Jurkat, Clone E6-1 (cell line): ENCODE data around the gene ZNF460.
"Not testable (repeated sequence)": the region's sequence is repeated elsewhere in the genome, so short reads cannot be mapped to it uniquely, and the experiment has no call there.

Source experiments
- DNase-seq: peaks from one replicate; pipeline ENCODE4 v3.0.0-alpha.2; 2011; ENCODE audit warnings: low read depth, low spot score
- H3K4me3 ChIP-seq: 2 replicates; pipeline ENCODE4 v1.5.1; 2011; ENCODE audit warnings: mild to moderate bottlenecking, low read length, control low read depth, moderate library complexity

ZNF460 gene

DNA sequence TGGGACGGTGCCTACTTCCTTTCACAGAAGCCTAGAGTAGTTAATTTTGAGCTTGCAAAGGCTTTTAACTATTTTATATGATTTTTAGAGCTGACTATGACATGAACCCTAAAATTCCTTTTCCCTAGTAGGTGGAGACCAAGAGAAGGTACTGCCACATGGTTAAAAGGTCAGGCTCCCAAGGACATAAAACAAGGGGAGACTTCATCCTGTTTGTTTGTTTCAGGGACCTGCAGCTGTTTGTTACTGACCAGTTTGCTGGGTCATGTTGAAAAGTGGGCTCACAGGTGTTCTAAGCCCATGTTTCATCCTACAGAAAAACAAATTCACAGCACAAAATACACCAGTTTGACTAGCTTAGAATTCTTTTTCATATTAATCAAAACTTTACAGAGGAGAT, 3.9 kb upstream of the ZNF460 start:
- DNase-seq = no peak
- H3K4me3 ChIP-seq = no peak overlapping the region

DNA sequence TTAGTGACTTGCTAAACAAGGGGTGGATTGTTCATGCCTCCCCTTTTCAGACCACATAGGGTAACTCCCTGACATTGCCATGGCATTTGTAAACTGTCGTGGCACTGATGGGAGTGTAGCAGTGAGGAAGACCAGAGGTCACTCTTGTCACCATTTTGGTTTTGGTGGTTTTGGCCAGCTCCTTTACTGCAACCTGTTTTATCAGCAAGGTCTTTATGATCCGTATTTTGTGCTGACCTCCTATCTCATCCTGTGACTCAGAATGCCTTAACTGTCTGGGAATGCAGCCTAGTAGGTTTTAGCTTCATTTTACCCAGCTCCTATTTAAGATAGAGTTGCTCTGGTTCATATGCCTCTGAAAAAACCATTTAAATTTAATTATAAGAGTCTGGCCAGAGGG, 1.8 kb upstream of the ZNF460 start:
- H3K4me3 ChIP-seq, DNase-seq: not testable (repeated sequence)

- peak; percentile 91 for DNase-seq
- peak overlapping the region; percentile 91 for H3K4me3 ChIP-seq
Observed at GRCh38 chr19:57279418-57280164, 694 bp upstream of the ZNF460 start.

GRCh38 chr19:57280962-57281400, 696 bp downstream of the ZNF460 start:
- H3K4me3 ChIP-seq = peak overlapping the region; percentile 91
- DNase-seq = peak; percentile 27

DNA sequence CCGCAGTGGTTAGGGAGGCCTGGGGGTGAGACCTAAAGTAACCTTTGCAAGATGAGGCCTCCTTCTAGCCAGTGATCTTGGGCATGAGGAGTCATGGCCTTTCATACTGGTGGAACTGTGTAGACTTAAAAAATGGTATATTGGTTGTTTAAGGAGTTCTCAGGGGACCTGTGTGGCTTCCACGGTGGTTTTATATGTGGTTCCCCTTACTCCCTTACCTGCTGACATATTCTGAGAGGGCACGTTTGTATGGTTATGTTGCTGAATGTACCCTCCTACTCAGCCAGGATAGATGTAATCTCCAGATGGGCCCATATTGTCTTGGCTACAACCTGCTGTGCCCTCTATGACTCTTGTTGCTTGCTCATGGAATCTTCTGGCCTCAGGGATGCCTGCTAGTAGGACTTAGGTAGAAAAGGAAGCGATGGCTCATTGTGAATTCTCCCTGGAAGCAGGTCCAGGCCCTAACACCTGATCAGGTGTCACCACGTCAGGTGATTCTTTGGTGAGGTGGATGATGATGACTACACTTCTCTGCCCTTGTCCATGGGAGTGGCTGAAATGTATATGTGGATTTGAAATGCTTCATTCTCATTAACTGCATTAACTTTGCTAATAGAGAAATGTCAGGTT, 1.8 kb downstream of the ZNF460 start:
- peak overlapping the region; percentile 23 for H3K4me3 ChIP-seq
- DNase-seq = no peak

- no peak for DNase-seq
- no peak overlapping the region for H3K4me3 ChIP-seq
Observed at GRCh38 chr19:57288373-57288772, 8.1 kb downstream of the ZNF460 start.

- no peak for DNase-seq
- no peak overlapping the region for H3K4me3 ChIP-seq
Observed at GRCh38 chr19:57290970-57291369, 10.7 kb downstream of the ZNF460 start.

DNA sequence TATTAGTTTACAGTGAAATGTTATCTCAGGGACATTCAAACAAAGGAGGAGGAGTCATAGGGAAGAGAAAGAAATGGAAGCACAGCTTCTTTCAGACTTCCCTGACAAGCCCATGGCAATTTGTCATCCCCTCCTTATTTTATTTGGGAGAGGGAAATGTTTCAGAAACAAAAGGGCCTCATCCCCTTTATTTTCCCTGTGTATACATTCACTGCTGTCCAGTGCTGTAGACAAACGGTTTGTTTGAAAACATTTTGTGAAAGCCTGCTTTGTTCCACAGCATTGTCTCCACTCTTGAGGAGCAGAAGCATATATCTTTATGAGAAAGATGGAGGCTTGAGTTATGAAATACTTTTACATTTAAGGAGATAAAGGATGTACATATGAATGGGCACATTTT, 12.3 kb downstream of the ZNF460 start:
- no peak overlapping the region for H3K4me3 ChIP-seq
- DNase-seq = no peak

DNA sequence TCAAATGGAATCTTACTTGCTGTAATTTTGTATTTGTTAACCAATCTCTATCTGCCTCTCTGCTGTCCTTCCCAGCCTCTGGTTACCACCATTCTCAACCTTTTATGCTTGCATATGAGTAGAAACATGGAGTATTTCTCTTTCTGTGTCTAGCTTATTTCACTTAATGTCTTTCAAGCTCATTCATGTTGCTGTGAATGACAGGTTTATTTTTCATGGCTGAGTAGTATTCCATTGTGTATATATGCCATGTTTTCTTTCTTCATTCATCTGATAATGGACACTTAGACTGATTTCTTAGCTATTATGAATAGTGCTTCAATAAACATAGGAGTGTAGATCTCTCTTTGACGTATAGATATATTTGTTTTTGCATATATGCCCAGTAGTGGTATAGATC, 13.4 kb downstream of the ZNF460 start:
- no peak for DNase-seq
- H3K4me3 ChIP-seq = no peak overlapping the region

- no peak overlapping the region for H3K4me3 ChIP-seq
- DNase-seq = no peak
Observed at GRCh38 chr19:57302020-57302465, 21.8 kb downstream of the ZNF460 start.

DNA sequence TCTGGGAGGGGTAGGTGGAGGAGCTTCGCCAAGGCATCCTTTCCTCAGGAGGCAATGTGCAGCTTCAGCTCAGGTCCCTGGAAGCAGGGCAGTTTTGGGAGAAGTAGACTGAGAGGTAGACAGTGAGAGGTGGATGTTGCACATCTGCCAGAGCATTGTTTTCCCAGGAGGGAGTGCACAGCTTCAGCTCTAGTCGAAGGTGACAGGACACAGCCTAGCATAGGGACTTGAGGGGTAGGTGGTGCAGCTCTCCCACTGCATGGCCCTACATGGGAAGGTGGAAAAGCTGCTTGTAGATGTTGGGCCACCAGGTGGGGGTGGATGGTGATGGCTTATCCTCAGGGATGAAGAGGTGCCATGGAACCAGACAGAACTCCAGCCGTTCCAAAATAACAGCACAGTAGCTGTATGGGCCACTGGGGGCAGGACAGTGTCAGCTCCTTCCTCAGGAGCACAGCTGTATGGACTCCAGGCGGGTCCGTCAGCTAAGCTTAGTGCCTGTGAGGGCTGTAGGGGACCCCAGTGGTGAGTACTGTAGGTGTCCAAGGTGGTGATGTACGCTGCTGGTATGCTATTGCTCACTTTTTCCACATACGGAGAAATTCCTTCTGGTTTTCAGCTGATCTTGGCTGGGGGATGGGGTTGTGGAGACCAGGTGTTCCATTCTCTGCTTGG, 22.6 kb downstream of the ZNF460 start:
- DNase-seq = no peak
- no peak overlapping the region for H3K4me3 ChIP-seq

DNA sequence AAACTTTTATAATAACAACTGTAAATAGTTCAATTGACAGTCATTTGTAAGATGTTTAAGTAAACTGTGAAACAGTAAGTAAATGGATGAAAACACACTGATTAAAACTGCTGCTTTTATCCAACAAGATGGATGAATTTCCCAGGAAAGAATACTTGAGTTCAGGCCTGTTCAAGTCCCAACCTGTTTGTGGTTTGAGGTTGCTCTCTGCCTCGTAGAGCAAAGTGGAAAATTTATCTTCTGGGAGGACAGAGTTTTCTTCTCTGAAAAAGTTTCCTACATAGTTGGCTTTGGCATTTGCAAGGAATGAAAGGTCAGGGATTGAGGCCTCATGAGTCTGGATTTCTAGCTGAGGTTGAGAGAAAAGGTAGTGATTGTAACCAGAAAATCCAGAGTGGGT, 24.8 kb downstream of the ZNF460 start:
- no peak overlapping the region for H3K4me3 ChIP-seq
- DNase-seq = no peak

DNA sequence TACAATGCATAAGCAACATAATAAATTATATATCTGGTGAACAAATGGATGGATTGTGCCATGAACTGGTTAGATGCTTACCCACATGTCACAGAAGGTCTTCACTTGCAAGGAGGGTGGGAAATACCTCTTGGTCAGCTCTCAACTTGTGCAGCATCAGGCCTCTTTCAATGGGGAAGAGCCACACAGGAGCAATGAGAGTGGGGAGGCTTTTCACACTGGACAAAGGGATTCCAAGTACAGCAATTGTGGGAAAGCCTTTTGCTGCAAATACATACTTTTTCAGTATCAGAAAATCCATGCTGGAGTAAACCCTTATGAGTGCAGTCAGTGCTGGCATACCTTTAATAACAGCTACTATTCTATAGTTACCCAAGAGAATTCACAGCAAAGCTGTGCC, 28.2 kb downstream of the ZNF460 start:
- H3K4me3 ChIP-seq = no peak overlapping the region
- no peak for DNase-seq

- no peak overlapping the region for H3K4me3 ChIP-seq
- no peak for DNase-seq
Observed at GRCh38 chr19:57310792-57311191, 30.5 kb downstream of the ZNF460 start.

DNA sequence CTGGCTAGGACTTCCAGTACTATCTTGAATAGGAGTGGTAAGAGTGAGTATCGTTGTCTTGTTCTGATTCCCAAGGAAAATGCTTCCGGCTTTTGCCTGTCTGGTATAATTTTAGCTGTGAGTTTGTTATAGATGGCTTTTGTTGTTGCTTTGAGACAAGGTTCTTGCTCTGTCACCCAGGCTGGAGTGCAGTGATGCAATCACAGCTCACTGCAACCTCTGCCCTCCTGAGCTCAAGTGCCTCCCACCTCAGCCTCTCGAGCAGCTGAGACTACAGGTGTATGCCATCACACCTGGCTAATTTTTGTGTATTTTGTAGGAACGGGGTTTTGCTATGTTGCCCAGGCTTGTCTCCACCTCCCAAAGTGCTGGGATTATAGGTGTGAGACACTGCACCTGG, 33.9 kb downstream of the ZNF460 start:
- H3K4me3 ChIP-seq = no peak overlapping the region
- DNase-seq = no peak

- no peak overlapping the region for H3K4me3 ChIP-seq
- no peak for DNase-seq
Observed at GRCh38 chr19:57317503-57317902, 37.2 kb downstream of the ZNF460 start.

GRCh38 chr19:57319869-57320179, 39.5 kb downstream of the ZNF460 start:
- peak overlapping the region; percentile 89 for H3K4me3 ChIP-seq
- no peak for DNase-seq

DNA sequence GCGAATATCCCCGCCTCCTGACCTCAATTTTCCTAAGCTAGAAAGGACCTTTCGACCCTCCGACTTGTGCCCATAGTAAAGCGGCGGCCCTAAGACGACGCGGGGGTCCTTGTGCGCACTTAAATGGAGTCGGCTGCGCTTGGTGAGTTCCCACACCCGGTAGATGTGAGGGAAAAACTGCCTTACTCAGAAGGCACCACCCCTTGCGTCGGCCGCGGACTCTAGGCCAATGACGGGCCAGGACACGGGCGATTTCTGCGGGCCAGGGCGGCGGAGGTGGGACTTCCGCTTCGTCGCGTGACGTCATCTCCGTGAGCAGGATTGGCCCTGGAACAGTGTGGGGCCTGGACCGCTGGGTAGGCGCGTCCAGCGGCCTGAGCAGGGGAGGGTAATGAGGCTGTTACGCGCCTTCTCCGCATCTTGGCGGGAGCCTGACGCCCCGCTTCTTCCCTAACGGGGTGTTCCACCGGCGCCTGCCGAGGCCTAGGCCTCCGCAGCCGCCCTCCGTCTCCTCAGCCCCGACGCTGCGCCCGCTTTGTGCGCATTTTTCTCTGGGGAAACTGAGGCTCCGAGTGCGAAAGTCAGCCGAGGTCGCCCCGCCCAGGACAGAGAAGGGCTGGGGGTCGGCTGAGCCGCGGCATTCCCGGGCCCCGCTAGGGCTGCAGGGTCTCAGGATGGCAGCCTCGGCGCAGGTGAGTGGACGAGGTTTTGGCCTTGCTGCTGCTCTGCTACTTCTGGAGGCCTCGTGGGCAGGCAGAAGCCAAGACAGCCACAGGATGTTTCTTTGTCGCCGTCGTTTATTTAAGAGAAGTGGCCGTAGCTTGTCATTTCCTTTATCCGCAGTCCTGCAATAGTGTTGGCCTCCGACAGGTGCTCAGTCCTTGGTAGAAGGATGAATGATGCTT, 40.1 kb downstream of the ZNF460 start, which contains the start of gene ZNF543:
ZNF543 (plus strand) TSS at position 293 of the 905 bp plus-strand sequence; CDS start at position 675, 382 bp downstream.
- DNase-seq = peak; percentile 93
- H3K4me3 ChIP-seq = peak within 1 kb of the TSS; percentile 89

GRCh38 chr19:57321116-57321515, 40.8 kb downstream of the ZNF460 start:
- H3K4me3 ChIP-seq = peak overlapping the region; percentile 89
- no peak for DNase-seq
